HG03439 (cell line): ENCODE results near the gene PIGZ.
"Not testable (repeated sequence)": the region's sequence is repeated elsewhere in the genome, so short reads cannot be mapped to it uniquely, and the experiment has no call there.

Source experiments
- ATAC-seq: cut with Tn5 transposase; IDR thresholded peaks from one replicate; pipeline ENCODE4 v1.9.1; 2021; ENCODE audit warnings: mild to moderate bottlenecking, moderate library complexity; ENCODE audit not compliant: unreplicated experiment

PIGZ gene

DNA sequence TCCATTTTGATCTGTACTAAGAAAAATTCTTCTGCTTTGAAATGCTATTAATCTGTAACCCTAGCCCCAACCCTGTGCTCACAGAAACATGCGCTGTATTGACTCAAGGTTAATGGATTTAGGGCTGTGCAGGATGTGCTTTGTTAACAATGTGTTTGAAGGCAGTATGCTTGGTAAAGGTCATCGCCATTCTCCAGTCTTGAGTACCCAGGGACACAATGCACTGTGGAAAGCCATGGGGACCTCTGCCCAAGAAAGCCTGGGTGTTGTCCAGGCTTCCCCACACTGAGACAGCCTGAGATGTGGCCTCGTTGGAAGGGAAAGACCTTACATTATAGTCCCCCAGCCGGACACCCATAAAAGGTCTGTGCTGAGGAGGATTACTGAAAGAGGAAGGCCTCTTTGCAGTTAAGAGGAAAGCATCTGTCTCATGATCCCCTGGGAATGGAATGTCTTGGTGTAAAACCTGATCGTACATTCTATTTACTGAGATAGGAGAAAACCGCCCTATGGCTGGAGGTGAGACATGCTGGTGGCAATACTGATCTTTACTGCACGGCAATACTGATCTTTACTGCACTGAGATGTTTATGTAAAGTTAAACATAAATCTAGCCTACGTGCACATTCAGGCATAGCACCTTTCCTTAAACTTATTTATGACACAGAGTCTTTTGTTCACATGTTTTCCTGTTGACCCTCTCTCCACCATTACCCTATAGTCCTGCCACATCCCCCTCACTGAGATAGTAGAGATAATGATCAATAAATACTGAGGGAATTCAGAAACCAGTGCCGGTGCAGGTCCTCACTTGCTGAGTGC lies 6.3 kb downstream of the PIGZ start:
- ATAC-seq, result no peak

DNA sequence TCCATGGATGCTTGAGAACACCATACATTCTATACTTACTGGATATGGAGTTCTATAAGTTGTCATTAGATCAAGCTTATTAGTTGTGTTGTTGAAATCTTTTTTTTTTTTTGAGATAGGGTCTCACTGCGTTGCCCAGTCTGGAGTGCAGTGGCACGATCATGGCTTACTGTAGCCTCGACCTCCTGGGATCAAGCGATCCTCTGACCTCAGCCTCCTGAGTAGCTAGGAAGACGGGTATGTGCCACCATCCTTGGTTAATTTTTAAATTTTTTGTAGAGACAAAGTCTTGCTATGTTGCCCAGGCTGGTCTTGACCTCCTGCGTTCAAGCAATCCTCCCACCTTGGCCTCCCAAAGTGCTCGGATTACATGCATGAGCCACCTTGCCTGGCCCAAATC lies 13.8 kb downstream of the PIGZ start:
- ATAC-seq, result no peak

DNA sequence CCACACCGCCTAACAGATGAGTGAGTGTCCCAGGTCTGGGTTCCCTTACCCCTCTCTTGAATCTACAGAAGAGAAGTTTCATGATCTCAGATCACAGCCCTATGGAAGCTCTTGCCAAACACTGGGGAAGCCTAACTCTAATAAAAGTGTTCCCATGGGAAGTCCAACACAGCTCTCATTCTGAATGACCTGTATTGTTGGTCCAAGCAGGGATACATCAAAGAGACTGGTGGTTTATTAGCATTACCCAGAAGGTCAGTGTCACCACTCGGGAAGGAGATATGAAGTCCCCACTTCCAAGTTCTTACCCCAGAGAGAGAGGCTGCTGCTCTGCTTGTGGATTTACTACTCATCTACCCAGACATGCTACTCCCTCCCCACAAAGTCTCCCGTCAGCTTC lies 17.3 kb downstream of the PIGZ start:
- no peak for ATAC-seq

DNA sequence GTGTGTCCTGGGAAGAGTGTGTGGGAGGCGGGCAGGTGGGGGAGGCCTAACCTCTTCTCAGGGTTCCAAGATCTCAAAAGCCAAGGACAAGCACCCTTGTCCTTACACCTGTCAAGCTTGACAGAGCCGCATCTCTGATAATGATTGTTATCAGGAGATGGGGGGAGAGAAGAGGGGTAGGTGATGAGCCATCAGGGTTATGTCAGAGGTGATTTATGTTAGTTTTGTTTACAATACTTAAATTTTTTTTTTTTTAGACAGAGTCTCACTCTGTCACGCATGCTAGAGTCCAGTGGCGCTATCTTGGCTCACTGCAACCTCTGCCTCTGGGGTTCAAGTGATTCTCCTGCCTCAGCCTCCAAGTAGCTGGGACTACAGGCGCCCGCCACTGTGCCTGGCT lies 18.9 kb downstream of the PIGZ start:
- ATAC-seq, result no peak

DNA sequence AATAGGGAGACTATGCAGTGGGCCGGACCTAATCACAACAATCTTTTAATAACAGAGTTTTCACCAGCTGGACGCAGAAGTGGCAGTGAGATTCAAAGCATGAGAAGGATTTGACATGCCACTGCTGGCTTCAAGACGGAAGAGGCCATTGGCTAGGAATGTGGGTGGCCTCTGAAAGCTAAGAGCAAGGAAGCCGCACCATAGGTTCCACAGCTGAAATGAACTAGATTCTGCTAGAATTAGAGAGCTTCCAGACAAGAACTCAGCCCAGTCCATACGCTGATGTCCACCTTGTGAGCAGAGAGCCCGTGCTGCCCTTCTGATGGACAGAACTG lies 19.4 kb downstream of the PIGZ start:
- ATAC-seq, result no peak

DNA sequence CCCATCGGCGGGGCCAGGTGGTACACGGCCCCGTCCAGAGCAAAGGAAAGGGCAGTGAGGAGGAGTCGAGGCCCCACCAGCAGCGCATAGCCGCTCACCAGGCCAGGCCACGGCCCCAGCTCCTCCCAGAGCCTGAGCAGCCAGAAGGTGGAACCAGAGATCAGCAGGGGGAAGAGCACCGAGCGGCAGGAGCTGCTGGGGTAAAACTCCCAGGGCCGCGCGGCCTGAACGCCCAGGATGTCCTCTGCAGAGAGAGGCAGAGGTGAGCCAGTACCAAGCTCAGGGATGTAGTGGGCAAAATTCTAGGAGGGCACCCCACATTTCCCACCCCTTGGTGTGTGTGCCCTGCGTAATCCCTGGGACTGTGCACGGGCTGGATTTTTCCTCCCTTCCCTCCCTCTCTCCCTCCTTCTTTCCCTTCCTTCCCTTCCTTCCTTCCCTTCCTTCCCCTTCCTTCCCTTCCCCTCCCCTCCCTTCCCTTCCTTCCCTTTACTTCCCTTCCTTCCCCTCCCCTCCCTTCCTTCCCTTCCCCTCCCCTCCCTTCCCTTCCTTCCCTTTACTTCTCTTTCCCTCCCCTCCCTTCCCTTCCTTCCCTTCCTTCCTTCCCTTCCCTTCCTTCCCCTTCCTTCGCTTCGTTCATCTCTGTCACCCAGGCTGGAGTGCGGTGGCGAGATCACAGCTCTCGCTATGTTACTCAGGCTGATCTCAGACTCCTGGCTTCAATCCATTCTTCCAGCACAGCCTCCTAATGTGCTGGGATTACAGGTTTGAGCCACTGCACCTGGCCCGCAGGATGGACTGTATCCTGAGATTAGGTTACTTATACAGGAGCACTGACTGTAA lies 20.0 kb downstream of the PIGZ start:
- ATAC-seq, result no peak

DNA sequence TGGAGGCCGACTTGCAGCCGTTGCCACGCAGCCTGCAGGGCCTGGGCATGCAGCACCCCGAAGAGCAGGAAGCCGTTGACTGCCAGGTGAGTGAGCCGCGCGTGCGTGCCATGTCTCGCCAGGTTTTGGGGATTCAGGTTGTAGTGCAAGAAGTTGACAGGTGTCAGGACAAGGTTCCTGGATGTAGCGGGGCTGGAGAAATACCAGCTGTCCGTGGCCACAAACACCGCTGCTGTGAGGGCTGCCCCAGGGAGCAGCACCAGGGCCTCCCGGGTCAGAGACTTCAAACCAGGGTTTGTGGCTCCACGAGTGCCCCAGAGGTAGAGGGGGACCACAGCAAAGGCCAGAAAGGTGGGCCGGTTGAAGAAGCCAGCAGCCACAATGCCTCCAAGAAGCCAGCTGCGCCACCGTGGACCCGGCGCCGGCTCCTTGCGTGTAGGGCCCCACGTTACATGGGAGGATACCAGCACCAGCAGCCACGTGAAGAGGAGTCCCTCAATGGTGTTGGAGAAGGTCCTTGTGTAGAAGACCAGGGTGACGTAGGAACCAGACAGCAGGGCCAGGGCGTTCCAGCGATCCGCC lies 20.7 kb downstream of the PIGZ start:
- ATAC-seq, result no peak

DNA sequence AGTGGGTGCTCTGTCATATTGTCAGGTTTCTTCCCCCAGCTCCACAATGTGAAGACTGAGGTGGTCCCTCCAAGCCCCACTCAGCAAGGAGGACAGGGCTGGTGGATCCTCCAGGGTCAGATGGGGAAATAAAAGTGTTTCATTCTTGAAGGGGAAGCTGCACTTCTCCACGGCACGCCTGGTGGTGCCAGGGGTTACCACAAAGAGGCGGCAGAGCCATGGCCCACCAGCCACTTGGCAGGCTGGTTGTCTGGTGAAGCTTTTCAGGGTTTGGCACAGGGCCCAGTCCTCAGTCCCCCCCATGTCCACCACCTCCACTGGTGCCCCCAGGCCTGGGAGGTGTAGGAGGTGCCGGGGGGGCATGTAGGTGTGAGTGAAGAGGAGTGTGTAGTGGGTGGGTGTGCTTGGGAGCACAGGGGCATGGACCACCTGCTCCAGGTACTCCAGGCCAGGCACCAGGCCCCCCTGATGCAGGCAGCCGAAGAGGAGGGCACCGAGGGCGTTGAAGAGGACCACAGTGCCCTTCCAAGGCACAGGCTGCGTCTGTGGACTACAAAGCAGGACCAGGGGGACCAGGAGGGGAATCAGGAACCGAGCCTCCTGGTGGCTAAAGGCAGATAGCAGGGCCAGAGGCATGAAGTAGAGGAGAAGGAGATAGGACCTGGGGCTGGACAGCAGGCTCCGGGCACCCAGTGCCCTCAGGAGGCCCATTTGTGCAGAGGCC lies 21.3 kb downstream of the PIGZ start:
- no peak for ATAC-seq

DNA sequence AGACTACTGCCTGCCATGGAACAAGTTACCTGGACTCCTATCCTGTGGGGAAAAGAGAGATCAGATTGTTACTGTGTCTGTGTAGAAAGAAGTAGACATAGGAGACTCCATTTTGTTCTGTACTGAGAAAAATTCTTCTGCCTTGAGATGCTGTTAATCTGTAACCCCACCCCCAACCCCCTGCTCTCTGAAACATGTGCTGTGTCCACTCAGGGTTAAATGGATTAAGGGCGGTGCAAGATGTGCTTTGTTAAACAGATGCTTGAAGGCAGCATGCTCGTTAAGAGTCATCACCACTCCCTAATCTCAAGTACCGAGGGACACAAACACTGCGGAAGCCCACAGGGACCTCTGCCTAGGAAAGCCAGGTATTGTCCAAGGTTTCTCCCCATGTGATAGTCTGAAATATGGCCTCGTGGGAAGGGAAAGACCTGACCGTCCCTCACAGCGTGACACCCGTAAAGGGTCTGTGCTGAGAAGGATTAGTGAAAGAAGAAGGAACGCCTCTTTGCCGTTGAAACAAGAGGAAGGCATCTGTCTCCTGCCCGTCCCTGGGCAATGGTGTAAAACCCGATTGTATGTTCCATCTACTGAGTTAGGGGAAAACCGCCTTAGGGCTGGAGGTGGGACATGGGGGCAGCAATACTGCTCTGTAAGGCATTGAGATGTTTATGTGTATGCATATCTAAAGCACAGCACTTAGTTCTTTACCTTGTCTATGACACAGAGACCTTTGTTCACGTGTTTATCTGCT lies 24.4 kb downstream of the PIGZ start:
- ATAC-seq, result not testable (repeated sequence)

DNA sequence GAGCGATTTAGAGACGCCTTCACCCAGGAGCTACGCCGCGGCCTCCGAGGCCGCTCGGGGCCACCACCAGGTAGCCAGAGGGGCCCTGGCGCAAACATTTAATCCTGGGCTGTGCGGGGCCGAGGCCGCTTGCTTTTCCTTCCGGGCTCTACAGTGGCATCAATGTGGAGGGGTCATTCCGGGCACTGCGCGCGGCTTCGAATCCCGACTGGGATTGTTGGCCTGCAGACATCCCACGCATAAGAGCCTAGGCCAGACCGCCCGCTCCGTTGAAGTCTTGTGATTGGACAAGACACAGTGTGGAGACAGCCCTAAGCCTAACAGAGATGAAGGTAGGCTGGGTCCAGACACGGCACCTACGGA lies 25.7 kb downstream of the PIGZ start:
- peak; percentile 17 for ATAC-seq

DNA sequence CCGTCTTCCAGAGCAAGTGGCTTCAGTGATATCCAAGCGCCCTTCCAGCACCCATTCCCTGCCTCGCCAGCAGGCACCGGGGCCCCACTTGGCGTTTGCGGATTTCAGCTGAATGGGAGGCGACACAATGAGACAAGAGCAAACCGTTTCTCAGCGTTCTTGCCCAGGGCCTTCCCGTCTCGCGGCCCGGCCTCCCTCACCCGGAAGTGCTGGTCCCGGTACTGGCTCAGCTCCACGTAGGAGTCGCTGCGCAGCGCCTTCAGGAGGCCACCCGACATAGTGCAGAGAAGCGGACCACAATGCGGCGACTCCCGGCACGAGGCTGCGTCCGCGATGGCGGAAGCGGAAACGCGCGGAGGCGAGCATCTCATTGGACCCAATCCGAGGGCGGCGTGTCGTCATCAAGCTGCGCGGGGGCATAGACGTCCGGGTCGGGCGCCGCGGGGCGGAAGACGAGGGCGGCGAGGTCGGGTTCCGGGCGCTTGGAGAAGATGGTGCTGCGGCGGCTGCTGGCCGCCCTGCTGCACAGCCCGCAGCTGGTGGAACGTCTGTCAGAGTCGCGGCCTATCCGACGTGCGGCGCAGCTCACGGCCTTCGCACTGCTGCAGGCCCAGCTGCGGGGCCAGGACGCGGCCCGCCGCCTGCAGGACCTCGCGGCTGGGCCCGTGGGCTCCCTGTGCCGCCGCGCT lies 26.3 kb downstream of the PIGZ start, which contains the start of gene NCBP2:
Gene NCBP2 (minus strand): TSS at position 303 of the 689 bp plus-strand sequence. CDS start 25 bp downstream, at position 278.
- peak; percentile 93 for ATAC-seq

DNA sequence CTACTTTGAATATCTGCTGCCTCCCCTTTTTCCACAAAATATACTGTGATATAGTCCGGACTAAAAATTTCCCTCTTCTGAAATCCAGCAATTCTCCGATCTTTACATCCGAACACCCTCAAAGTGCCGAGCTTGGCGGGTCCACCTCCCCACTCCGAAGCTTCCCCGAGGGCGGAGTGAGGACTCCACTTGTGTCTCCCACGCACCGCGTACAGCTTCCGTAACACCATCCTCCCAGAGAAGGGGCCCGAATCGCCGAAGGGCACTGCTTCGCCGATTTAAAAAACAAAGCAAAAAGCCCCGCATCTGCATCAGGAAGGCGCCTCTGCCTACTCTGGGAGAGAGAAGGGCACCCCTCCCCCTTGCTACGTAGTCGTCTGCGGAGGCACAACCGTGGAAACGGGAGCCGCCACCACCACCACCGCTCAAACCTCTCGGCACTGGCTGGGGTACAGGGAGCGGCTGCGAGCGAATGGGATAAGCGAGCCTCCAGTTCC lies 26.9 kb downstream of the PIGZ start:
- ATAC-seq, result peak; percentile 27

DNA sequence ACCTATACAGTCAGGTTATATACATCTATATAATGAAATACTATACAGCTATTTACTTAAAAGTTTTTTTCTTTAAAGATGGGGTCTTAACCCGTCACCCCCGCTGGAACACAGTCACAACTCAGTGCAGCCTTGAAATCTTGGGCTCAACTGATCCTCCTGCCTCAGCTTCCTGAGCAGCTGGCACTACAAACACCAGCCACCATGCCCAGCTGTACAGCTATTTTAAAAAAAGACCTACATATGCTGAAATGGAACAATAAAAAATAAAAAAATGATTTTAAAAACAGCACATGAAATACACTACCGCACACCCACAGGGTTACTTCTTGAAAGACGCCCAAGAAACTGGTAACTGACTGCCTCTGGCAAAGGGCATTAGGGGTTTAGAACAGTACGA lies 30.1 kb downstream of the PIGZ start:
- no peak for ATAC-seq

DNA sequence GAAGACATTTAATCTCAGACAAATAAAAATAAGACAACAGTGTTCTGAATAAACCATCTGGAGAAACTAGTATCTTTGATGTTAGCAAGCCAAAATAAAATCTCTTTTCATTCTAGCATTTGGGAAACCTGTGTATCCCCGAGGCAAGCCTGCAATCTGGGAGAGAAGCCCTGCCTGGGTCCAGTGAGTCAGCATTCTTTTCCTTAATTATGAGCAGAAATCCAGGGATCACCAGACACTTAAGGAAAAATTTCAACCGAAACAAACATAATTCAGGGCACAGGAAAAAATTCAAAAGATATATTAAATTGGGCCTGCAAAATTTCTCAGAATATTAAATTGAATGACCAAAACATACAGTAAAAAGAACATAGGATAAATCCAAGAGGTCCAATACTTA lies 30.5 kb downstream of the PIGZ start:
- ATAC-seq, result no peak

DNA sequence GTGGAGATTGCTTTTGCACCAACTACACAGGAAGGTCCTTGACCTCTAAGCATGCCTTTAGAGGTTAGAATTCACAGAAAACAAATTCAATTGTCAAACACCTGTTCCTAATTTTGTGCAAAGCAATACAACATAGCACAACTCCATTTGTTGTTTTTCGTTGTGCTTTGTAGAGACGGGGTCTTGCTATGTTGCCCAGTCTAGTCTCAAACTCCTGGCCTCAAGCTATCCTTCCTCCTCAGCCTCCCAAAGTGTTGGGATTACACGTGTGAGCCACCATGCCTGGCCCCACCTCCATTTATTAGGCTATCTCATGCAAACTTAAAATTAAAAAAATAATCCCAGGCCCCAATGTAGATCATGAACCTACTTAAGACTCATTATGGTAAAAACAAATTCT lies 32.3 kb downstream of the PIGZ start:
- ATAC-seq, result no peak

DNA sequence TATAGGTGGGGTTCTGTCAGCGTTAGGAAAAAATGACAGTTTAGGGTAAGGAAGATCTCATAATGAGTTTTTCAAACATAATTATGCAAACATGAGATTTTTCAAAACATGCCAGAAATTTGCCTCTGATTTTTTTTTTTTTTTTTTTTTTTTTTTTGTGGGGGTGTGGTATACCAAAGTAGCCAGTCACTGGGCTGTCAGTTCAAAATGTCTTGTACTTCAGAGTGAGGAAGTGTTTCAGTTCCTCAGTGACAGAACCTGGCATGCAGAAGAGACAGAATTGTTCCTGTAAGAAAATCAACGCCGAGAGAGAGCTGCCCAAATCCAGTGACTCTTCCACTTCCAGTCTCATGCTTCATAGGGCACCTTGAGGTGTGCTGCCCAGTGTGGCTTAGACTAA lies 36.0 kb downstream of the PIGZ start:
- ATAC-seq, result peak; percentile 50

DNA sequence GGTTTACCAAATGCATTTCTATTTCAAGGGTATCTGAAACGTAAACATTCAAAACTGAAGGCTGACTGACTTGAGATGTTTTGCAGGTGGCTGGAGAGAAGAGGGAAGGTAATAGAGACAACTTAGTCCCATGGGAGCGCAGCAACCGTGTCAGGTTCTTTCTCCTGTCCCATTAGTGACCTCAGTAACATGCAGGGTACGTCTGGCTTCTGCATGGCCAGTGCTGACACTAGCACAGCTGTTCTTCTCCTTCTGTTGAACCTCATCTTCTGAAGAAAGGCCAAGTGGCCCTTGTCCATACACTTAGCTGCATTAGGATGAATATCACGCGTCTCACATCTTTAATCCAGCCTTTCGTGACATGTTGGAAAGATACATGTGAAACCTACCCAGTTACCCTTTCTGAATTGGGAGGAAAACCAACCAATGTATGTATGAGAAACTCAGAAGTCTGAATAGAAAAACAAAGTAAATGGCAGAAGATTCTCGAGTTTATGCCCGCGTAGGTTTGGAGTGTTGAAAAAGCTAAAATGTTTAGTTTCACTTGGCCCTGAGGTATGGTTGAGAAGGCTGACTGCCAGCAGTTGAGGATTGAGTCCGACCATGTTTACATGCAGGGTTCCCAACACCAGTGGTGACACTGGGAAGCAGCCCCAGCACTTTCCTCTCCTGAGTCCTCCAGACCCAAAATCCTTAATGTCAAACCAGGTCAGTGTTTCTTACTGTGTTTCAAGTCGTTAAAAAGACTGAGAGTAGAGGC lies 36.6 kb downstream of the PIGZ start:
- peak; percentile 54 for ATAC-seq

DNA sequence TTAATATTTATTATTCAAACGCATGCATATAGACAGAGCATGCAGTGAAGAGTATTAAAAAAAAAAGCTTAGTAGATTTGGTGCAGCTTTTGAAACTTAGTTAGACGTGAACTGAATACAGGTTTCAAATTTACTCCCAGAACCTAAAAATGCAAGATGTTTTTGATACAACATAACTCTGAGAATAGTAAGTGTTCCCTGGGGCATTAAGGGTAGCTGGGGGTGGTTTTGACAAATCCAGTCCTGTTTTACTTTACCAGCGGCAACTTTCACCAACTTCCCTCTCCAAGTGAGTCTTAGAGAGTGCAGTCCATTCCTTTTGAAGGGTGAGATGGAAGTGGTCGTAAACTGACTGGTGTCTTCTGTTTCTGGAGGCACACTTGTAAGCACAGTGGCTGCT lies 37.5 kb downstream of the PIGZ start:
- ATAC-seq, result no peak
